GM23248 (cell line): ENCODE data around the gene NUCB1. TPM values are rescaled to one million over a fixed set of nuclear protein-coding genes. Genes with fewer than 3 reads are reported as not detected.

Experiments used
- DNase-seq: peaks from one replicate; pipeline ENCODE4 v3.0.0-alpha.2; 2015
- H2AFZ ChIP-seq: fragments of 200-600 bp; sonication (generic); 2 replicates; pipeline ENCODE4 v1.6.1; 2016; ENCODE audit warnings: antibody characterized with exemption
- H3F3A ChIP-seq: fragments of 200-600 bp; sonication (generic); 2 replicates; pipeline ENCODE4 v1.6.1; 2016; ENCODE audit warnings: mild to moderate bottlenecking, antibody characterized with exemption, mixed run types; ENCODE audit not compliant: insufficient read depth
- H3K27ac ChIP-seq: fragments of 200-600 bp; sonication (generic); 2 replicates; pipeline ENCODE4 v1.5.1; 2016; ENCODE audit warnings: mild to moderate bottlenecking
- H3K27me3 ChIP-seq: fragments of 200-600 bp; sonication (generic); replicated peaks from 2 replicates; pipeline ENCODE4 v1.6.1; 2016; ENCODE audit warnings: mild to moderate bottlenecking; ENCODE audit not compliant: insufficient read depth
- H3K36me3 ChIP-seq: fragments of 200-600 bp; sonication (generic); 2 replicates; pipeline ENCODE4 v1.6.1; 2016; ENCODE audit warnings: low read depth, mild to moderate bottlenecking
- H3K4me1 ChIP-seq: fragments of 200-600 bp; sonication (generic); 2 replicates; pipeline ENCODE4 v1.6.1; 2016; ENCODE audit warnings: mild to moderate bottlenecking; ENCODE audit not compliant: insufficient read depth
- H3K4me2 ChIP-seq: fragments of 200-600 bp; sonication (generic); one replicate; pipeline ENCODE4 v1.6.1; 2016; ENCODE audit warnings: mild to moderate bottlenecking; ENCODE audit not compliant: unreplicated experiment
- H3K4me3 ChIP-seq: fragments of 200-600 bp; sonication (generic); 2 replicates; pipeline ENCODE4 v1.5.1; 2016; ENCODE audit warnings: mild to moderate bottlenecking
- H3K79me2 ChIP-seq: fragments of 200-600 bp; sonication (generic); 2 replicates; pipeline ENCODE4 v1.6.1; 2016; ENCODE audit warnings: mild to moderate bottlenecking; ENCODE audit not compliant: insufficient read depth
- H3K9ac ChIP-seq: fragments of 200-600 bp; sonication (generic); 2 replicates; pipeline ENCODE4 v1.6.1; 2016; ENCODE audit warnings: mild to moderate bottlenecking
- H3K9me2 ChIP-seq: fragments of 200-600 bp; sonication (generic); 2 replicates; pipeline ENCODE4 v1.6.1; 2016; ENCODE audit warnings: mixed run types, mild to moderate bottlenecking, moderate library complexity; ENCODE audit not compliant: insufficient read depth
- H3K9me3 ChIP-seq: fragments of 200-600 bp; sonication (generic); one replicate; pipeline ENCODE4 v1.6.1; 2017; ENCODE audit warnings: low read depth
- H4K20me1 ChIP-seq: fragments of 200-600 bp; sonication (generic); 2 replicates; pipeline ENCODE4 v1.6.0; 2016; ENCODE audit not compliant: insufficient read depth
- EZH2 ChIP-seq: fragments of 200-600 bp; sonication (generic); IDR thresholded peaks from 2 replicates; pipeline ENCODE4 v1.6.1; 2018; ENCODE audit warnings: antibody characterized with exemption, mild to moderate bottlenecking; ENCODE audit not compliant: insufficient read depth, poor library complexity, severe bottlenecking
- EZH2phosphoT487 ChIP-seq: fragments of 200-600 bp; sonication (generic); IDR thresholded peaks from 2 replicates; pipeline ENCODE4 v1.6.1; 2018; ENCODE audit warnings: antibody characterized with exemption, moderate library complexity, mild to moderate bottlenecking, low read depth; ENCODE audit not compliant: insufficient read depth
- WGBS, 2 experiments: methylation state at CpG; one replicate each; pipeline ENCODE4 v1.1.6; 2015 to 2017; ENCODE audit warnings: low lambda C conversion rate in 2 of 2, low coverage in 1 of 2; ENCODE audit errors: missing lambda C conversion rate in 2 of 2; 5-methylcytosine and 5-hydroxymethylcytosine counted together
- in situ Hi-C: fragments of 300-500 bp; cut with MboI; formaldehyde crosslinking; loops from 2 replicates; pipeline ENCODE4 v1.15.0; 2020
- polyA plus RNA-seq: library from polyadenylated mRNA; unstranded; fragments of >200 nt; fragmentation: Nextera tagmentation; extraction: Ambion mirVana; gene quantifications from 2 replicates; pipeline ENCODE4 v1.2.1, GENCODE V29; 2016
- total RNA-seq: library from RNA; depleted of rRNA; stranded (reverse); fragments of >200 nt; shearing (Covaris generic); gene quantifications from 2 replicates; pipeline ENCODE4 v1.2.3, GENCODE V29; 2014

The NUCB1 gene
- total and polyA plus RNA-seq, 2 experiments from 2014 or later, result 401 to 412 TPM

DNA sequence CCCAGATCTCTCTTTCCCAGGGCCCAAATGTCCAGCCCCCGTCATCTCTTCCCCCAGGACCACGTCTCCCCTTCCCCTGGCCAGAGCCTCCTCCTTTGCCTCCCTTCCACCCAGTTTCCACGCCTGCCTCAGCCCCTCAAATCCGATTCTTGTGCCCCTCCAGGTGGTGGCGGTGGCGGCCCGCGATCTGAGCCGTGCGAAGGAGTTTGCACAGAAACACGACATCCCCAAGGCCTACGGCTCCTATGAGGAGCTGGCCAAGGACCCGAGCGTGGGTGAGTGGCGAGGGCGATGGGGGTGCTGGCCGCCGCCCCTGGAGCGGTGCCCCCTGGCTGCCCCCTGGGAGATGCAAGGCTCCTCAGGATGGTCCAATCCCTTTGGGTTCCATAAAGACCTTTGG, 34.7 kb downstream of the NUCB1 start:
- WGBS, 2 experiments, result 80 to 84% methylated on average over 15 to 19 of the region's 19 CpGs
- Histone ChIP-seq H3F3A (peaks cover 5% of the 10 kb centered on the region; the same call in 1 of the 2 replicates), H3K4me3 (no peak overlapping the region)

DNA sequence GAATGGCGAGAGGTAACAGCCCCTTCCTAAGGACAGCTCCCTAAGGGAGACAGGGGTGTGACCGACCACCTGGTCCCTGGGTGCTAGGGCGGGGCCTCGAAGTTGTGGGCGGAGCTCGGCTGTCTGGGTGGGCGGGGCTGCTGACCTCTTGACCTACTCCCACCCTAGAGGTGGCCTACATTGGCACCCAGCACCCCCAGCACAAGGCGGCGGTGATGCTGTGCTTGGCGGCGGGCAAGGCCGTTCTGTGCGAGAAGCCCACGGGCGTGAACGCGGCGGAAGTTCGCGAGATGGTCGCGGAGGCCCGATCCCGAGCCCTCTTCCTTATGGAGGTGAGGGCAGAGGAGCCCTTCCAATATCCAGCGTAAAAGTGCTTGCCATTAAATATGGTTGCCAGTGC, 35.8 kb downstream of the NUCB1 start:
- WGBS, 2 experiments, result 94 to 98% methylated on average over 23 to 25 of the region's 25 CpGs

More for the DNA sequence above, 34.7 kb downstream of the NUCB1 start:
- H4K20me1 ChIP-seq, result no peaks in the 10 kb centered on the region
- no peaks in the 10 kb centered on the region for H3K36me3 ChIP-seq
- 0 out of 2 replicates have a peak, but pooled peaks cover 8% of the 10 kb centered on the region for H3K4me1 ChIP-seq
- no peaks in the 10 kb centered on the region for H3K9me2 ChIP-seq
- H2AFZ ChIP-seq, result no peak overlapping the region
- in situ Hi-C loops, result no loop called here
- H3K79me2 ChIP-seq, result no peaks in the 10 kb centered on the region
- H3K9me3 ChIP-seq, result no peaks in the 10 kb centered on the region
- DNase-seq, result no peak
- H3K9ac ChIP-seq, result no peak overlapping the region
- no peak overlapping the region for H3K27ac ChIP-seq
- H3K4me2 ChIP-seq, result no peak overlapping the region
- H3K27me3 ChIP-seq, result peaks cover 5% of the 10 kb centered on the region; the same call in 1 of the 2 replicates
- no peak for TF ChIP-seq EZH2
- no peak for TF ChIP-seq EZH2phosphoT487

GRCh38 chr19:48938256-48938655, 38.1 kb downstream of the NUCB1 start:
- Histone ChIP-seq H3K36me3 (no peaks in the 10 kb centered on the region), H3K27ac (no peak overlapping the region), H4K20me1 (no peaks in the 10 kb centered on the region), H3K4me3 (no peak overlapping the region), H2AFZ (no peak overlapping the region), H3K79me2 (no peaks in the 10 kb centered on the region), H3K4me1 (0 out of 2 replicates have a peak, but pooled peaks cover 5% of the 10 kb centered on the region), H3K27me3 (0 out of 2 replicates have a peak, but pooled peaks cover under 1% of the 10 kb centered on the region), H3K9me3 (no peaks in the 10 kb centered on the region), H3K9ac (no peak overlapping the region), H3K4me2 (no peak overlapping the region), H3F3A (peaks cover 5% of the 10 kb centered on the region; the same call in 1 of the 2 replicates), H3K9me2 (no peaks in the 10 kb centered on the region)
- 84 to 89% methylated on average over 7 of the region's 7 CpGs for whole genome bisulfite sequencing, 2 experiments
- DNase-seq, result no peak
- no peak for TF ChIP-seq EZH2phosphoT487
- TF ChIP-seq EZH2, result no peak
- in situ Hi-C loops, result no loop called here

More for the DNA sequence above, 35.8 kb downstream of the NUCB1 start:
- Histone ChIP-seq H3K9me3 (no peaks in the 10 kb centered on the region), H3K27me3 (peaks cover 5% of the 10 kb centered on the region; the same call in 1 of the 2 replicates), H3K79me2 (no peaks in the 10 kb centered on the region), H4K20me1 (no peaks in the 10 kb centered on the region), H3K27ac (no peak overlapping the region), H3K9ac (no peak overlapping the region), H3K4me2 (no peak overlapping the region), H3K9me2 (no peaks in the 10 kb centered on the region), H2AFZ (no peak overlapping the region), H3K4me3 (no peak overlapping the region), H3K4me1 (0 out of 2 replicates have a peak, but pooled peaks cover 8% of the 10 kb centered on the region), H3K36me3 (no peaks in the 10 kb centered on the region), H3F3A (peaks cover 5% of the 10 kb centered on the region; the same call in 1 of the 2 replicates)
- no peak for DNase-seq
- in situ Hi-C loops, result no loop called here
- TF ChIP-seq EZH2 (no peak), EZH2phosphoT487 (no peak)

GRCh38 chr19:48940902-48941301, 40.8 kb downstream of the NUCB1 start:
- no peaks in the 10 kb centered on the region for H3K79me2 ChIP-seq

GRCh38 chr19:48943081-48943480, 43.0 kb downstream of the NUCB1 start:
- Histone ChIP-seq H3K9ac (no peak overlapping the region), H2AFZ (no peak overlapping the region), H4K20me1 (no peaks in the 10 kb centered on the region), H3K9me3 (no peaks in the 10 kb centered on the region), H3K9me2 (no peaks in the 10 kb centered on the region), H3F3A (no peaks in the 10 kb centered on the region), H3K4me1 (no peaks in the 10 kb centered on the region), H3K79me2 (no peaks in the 10 kb centered on the region), H3K27ac (no peak overlapping the region), H3K36me3 (no peaks in the 10 kb centered on the region), H3K4me3 (no peak overlapping the region), H3K4me2 (no peak overlapping the region), H3K27me3 (no peaks in the 10 kb centered on the region)
- no peak for TF ChIP-seq EZH2
- no peak for TF ChIP-seq EZH2phosphoT487
- 83% methylated on average over 6 of the region's 6 CpGs for WGBS, 2 experiments
- in situ Hi-C loops, result no loop called here
- DNase-seq, result no peak

More at GRCh38 chr19:48940902-48941301, 40.8 kb downstream of the NUCB1 start:
- Histone ChIP-seq H3K4me1 (no peaks in the 10 kb centered on the region), H3K36me3 (no peaks in the 10 kb centered on the region), H3K9me3 (no peaks in the 10 kb centered on the region), H3F3A (no peaks in the 10 kb centered on the region), H4K20me1 (no peaks in the 10 kb centered on the region), H3K9ac (no peak overlapping the region), H3K9me2 (no peaks in the 10 kb centered on the region), H3K4me2 (no peak overlapping the region), H3K4me3 (no peak overlapping the region), H3K27ac (no peak overlapping the region), H2AFZ (no peak overlapping the region), H3K27me3 (no peaks in the 10 kb centered on the region)
- DNase-seq, result no peak
- 68 to 73% methylated on average over 5 of the region's 5 CpGs for WGBS, 2 experiments
- in situ Hi-C loops, result no loop called here
- no peak for TF ChIP-seq EZH2
- TF ChIP-seq EZH2phosphoT487, result no peak
